Measurements from ENCODE around the gene CCDC50. TPM values are rescaled to one million over a fixed set of nuclear protein-coding genes. Genes with fewer than 3 reads are reported as not detected.

CCDC50 gene
- total and polyA plus RNA-seq, 10 of the 15 experiments (the other 5 are each of a cell fraction or from before 2014, with no cell fraction given), result 46.7 to 150 (median 125) TPM

GRCh38 chr3:191390580-191390979 lies 61.4 kb downstream of the CCDC50 start:
- no peaks in the 10 kb centered on the region for H3K27me3 ChIP-seq (replicated peaks in 1 of 2; ENCODE audit: control insufficient read depth in 2 of 2, insufficient read depth in 2 of 2, low read length in 1 of 2)
- no peak overlapping the region for H3K4me2 ChIP-seq (ENCODE audit: control insufficient read depth, insufficient read depth)
- H3K36me3 ChIP-seq (ENCODE audit: control insufficient read depth in 2 of 2, insufficient read depth in 2 of 2, low read length in 1 of 2), result peaks cover 0 to 10% of the 10 kb centered on the region in 2 experiments; a peak in 3 of 4 replicates
- ChIA-PET RAD21 (ENCODE audit: unreplicated experiment) (no interaction called here), POLR2A (interaction anchor here (1.1 kb wide), 1 partner anchor 140 kb away, joined by 3 read pairs; no protein-coding TSS in a partner anchor), SMC1A (ENCODE audit: uncharacterized antibody, unreplicated experiment) (interaction anchor here (1.5 to 2.0 kb wide), 3 partner anchors 10 to 51 kb away, joined by 3 to 10 read pairs (median 4); no protein-coding TSS in a partner anchor), CTCF (interaction anchor here (1.3 to 2.2 kb wide), 2 partner anchors 8 to 255 kb away, joined by 5 to 8 read pairs; no protein-coding TSS in a partner anchor)
- TF ChIP-seq TCF12 (IDR thresholded peaks at IDR 0.05; ENCODE audit: low read depth, low read length) (no peak), CHD1 (IDR thresholded peaks at IDR 0.05; ENCODE audit: low read depth, low read length) (no peak), POU2F2 (IDR thresholded peaks at IDR 0.05; ENCODE audit: borderline replicate concordance, low read depth, low read length) (no peak), SREBF2 (IDR thresholded peaks at IDR 0.05; ENCODE audit: low read length) (no peak), ESRRA (IDR thresholded peaks at IDR 0.05; ENCODE audit: low read length) (no peak), ZBTB33 (IDR thresholded peaks at IDR 0.05) (no peak), NFIC (IDR thresholded peaks at IDR 0.05; ENCODE audit: low read depth, low read length) (no peak), CBX3 (IDR thresholded peaks at IDR 0.05; ENCODE audit: borderline replicate concordance, low read depth) (no peak), ZNF217 (IDR thresholded peaks at IDR 0.05) (no peak), RUNX3 (IDR thresholded peaks at IDR 0.05; ENCODE audit: low read length) (no peak), NFYB (IDR thresholded peaks at IDR 0.05; ENCODE audit: insufficient read depth, low read depth, low read length) (no peak), ZSCAN29 (IDR thresholded peaks at IDR 0.05) (no peak), BCL11A (IDR thresholded peaks at IDR 0.05; ENCODE audit: low read depth, low read length) (no peak), PAX5 (IDR thresholded peaks at IDR 0.05; ENCODE audit: borderline replicate concordance, low read depth, low read length) (no peak), CEBPB (IDR thresholded peaks at IDR 0.05; ENCODE audit: borderline replicate concordance in 1 of 2, low read depth in 2 of 2, low read length in 2 of 2) (no peak), USF1 (IDR thresholded peaks at IDR 0.05; ENCODE audit: borderline replicate concordance, extremely low read length, insufficient read depth, low read depth, low read length) (no peak), USF2 (IDR thresholded peaks at IDR 0.05; ENCODE audit: borderline replicate concordance, low read depth, low read length) (no peak), FOXK2 (IDR thresholded peaks at IDR 0.05) (no peak), SUZ12 (IDR thresholded peaks at IDR 0.05; ENCODE audit: unreplicated experiment) (no peak)
- intact Hi-C loops (cut with micrococcal nuclease; ENCODE audit: unreplicated experiment), result no loop called here
- no peaks in the 10 kb centered on the region for H3K4me1 ChIP-seq (ENCODE audit: control insufficient read depth, insufficient read depth, low read length)
- H3K9ac ChIP-seq (ENCODE audit: control insufficient read depth, insufficient read depth, low read length), result no peak overlapping the region
- in situ Hi-C loops (cut with MboI), result no loop called here
- no TSS peak for BruUV-seq (replicated peaks)
- ATAC-seq (no peak), FAIRE-seq (peak; percentile 18), DNase-seq (ENCODE audit: low read depth, low spot score) (no peak)
- H4K20me1 ChIP-seq (ENCODE audit: control insufficient read depth, insufficient read depth), result no peaks in the 10 kb centered on the region
- H3K79me2 ChIP-seq (ENCODE audit: control insufficient read depth, insufficient read depth, low read length), result no peaks in the 10 kb centered on the region
- H2AFZ ChIP-seq (ENCODE audit: control insufficient read depth, low read depth, low read length), result no peak overlapping the region
- H3K4me3 ChIP-seq, result no peak overlapping the region
- 98% methylated on average over 3 of the region's 3 CpGs for WGBS (ENCODE audit: insufficient coverage, insufficient replicate concordance, low lambda C conversion rate, missing lambda C conversion rate)
- H3K27ac ChIP-seq (ENCODE audit: control insufficient read depth, insufficient read depth), result no peak overlapping the region
- no peaks in the 10 kb centered on the region for H3K9me3 ChIP-seq (replicated peaks; ENCODE audit: control insufficient read depth, insufficient read depth, low read length)

Data from GM12878 (cell line).